ENCODE results near the gene SFXN2. TPM values are rescaled to one million over a fixed set of nuclear protein-coding genes. Genes with fewer than 3 reads are reported as not detected.

The SFXN2 gene
- total and polyA plus RNA-seq, 4 experiments from 2014 or later, result 9.5 to 21.7 (median 15.8) TPM

Other genes with a start within 250 kb of the SFXN2 start
- gene ACTR1A, start 211.9 kb upstream of the SFXN2 start, total RNA-seq, result 10 to 100 TPM; 54.9 to 60.0 TPM
- gene ACTR1A, start 211.9 kb upstream of the SFXN2 start, polyA plus RNA-seq, result 10 to 100 TPM; 69.9 to 72.3 TPM
- 10 to 100 TPM; 20.5 to 22.0 TPM for gene SUFU, start 210.7 kb upstream of the SFXN2 start, total RNA-seq
- 10 to 100 TPM in 1 of 2 donors, 1 to 10 TPM in 1; 2.0 to 12.6 TPM for gene SUFU, start 210.7 kb upstream of the SFXN2 start, polyA plus RNA-seq
- 10 to 100 TPM; 68.4 to 71.6 TPM for gene TRIM8, start 70.2 kb upstream of the SFXN2 start, total RNA-seq
- 10 to 100 TPM; 33.0 to 56.4 TPM for gene TRIM8, start 70.2 kb upstream of the SFXN2 start, polyA plus RNA-seq
- 1 to 10 TPM; 3.7 to 4.0 TPM for gene ARL3, start 239 bp upstream of the SFXN2 start, total RNA-seq
- gene ARL3, start 239 bp upstream of the SFXN2 start, polyA plus RNA-seq, result 1 to 10 TPM; 5.8 to 7.3 TPM
- 10 to 100 TPM; 39.3 to 41.1 TPM for gene WBP1L, start 29.3 kb downstream of the SFXN2 start, total RNA-seq
- gene WBP1L, start 29.3 kb downstream of the SFXN2 start, polyA plus RNA-seq, result 10 to 100 TPM; 25.7 to 34.3 TPM
- not detected for gene CYP17A1, start 122.8 kb downstream of the SFXN2 start, total RNA-seq
- gene CYP17A1, start 122.8 kb downstream of the SFXN2 start, polyA plus RNA-seq, result not detected
- 10 to 100 TPM; 14.7 to 17.7 TPM for gene BORCS7, start 139.6 kb downstream of the SFXN2 start, total RNA-seq
- gene BORCS7, start 139.6 kb downstream of the SFXN2 start, polyA plus RNA-seq, result 10 to 100 TPM; 29.8 to 63.2 TPM
- 1 to 10 TPM; 2.3 TPM for gene AS3MT, start 154.8 kb downstream of the SFXN2 start, total RNA-seq
- under 1 TPM in 1 of 2 donors, not detected in 1; 0.14 TPM for gene AS3MT, start 154.8 kb downstream of the SFXN2 start, polyA plus RNA-seq
- gene CNNM2, start 203.7 kb downstream of the SFXN2 start, total RNA-seq, result 10 to 100 TPM; 11.9 to 14.4 TPM
- gene CNNM2, start 203.7 kb downstream of the SFXN2 start, polyA plus RNA-seq, result 1 to 10 TPM; 3.2 to 4.5 TPM